Trophoblast cell (in vitro differentiated cells and primary cell): Measurements from ENCODE around the gene ODAD2.
"Not testable (repeated sequence)": the region's sequence is repeated elsewhere in the genome, so short reads cannot be mapped to it uniquely, and the experiment has no call there.

ENCODE experiments used
- DNase-seq, 2 donors: peaks; one replicate each; pipeline ENCODE4 v3.0.0-alpha.2; 2016
- H2AFZ ChIP-seq: 2 replicates; pipeline ENCODE4 v1.6.1; 2013; ENCODE audit warnings: low read length, moderate library complexity, mild to moderate bottlenecking; ENCODE audit not compliant: insufficient read depth, poor library complexity
- H2AK5ac ChIP-seq: 2 replicates; pipeline ENCODE4 v1.6.1; 2013; ENCODE audit warnings: mild to moderate bottlenecking, low read length
- H2BK120ac ChIP-seq: 2 replicates; pipeline ENCODE4 v1.6.1; 2013; ENCODE audit warnings: low read length, mild to moderate bottlenecking, moderate library complexity; ENCODE audit not compliant: insufficient read depth, poor library complexity
- H2BK12ac ChIP-seq: 2 replicates; pipeline ENCODE4 v1.6.1; 2013; ENCODE audit warnings: mild to moderate bottlenecking, low read length, moderate library complexity
- H2BK5ac ChIP-seq: 2 replicates; pipeline ENCODE4 v1.6.1; 2013; ENCODE audit warnings: low read length, low read depth, moderate library complexity, mild to moderate bottlenecking; ENCODE audit not compliant: poor library complexity
- H3K14ac ChIP-seq: 2 replicates; pipeline ENCODE4 v1.6.1; 2013; ENCODE audit warnings: mild to moderate bottlenecking, low read length
- H3K18ac ChIP-seq: 2 replicates; pipeline ENCODE4 v1.6.1; 2013; ENCODE audit warnings: mild to moderate bottlenecking, low read length
- H3K23ac ChIP-seq: 2 replicates; pipeline ENCODE4 v1.6.1; 2013; ENCODE audit warnings: low read length
- H3K27ac ChIP-seq: 2 replicates; pipeline ENCODE4 v1.5.1; 2013; ENCODE audit warnings: low read depth, mild to moderate bottlenecking, inconsistent platforms, low read length, moderate library complexity
- H3K27me3 ChIP-seq: 2 replicates; pipeline ENCODE4 v1.6.1; 2013; ENCODE audit warnings: inconsistent platforms, mild to moderate bottlenecking, low read length, moderate library complexity; ENCODE audit not compliant: insufficient read depth
- H3K36me3 ChIP-seq, 2 experiments: 1 replicate in 1 of 2; 2 replicates in 1 of 2; pipeline ENCODE4 v1.6.1; 2013; ENCODE audit warnings: low read length in 2 of 2, mild to moderate bottlenecking in 2 of 2, moderate library complexity in 1 of 2; ENCODE audit not compliant: insufficient read depth in 2 of 2, control insufficient read depth in 1 of 2
- H3K4ac ChIP-seq: 2 replicates; pipeline ENCODE4 v1.6.1; 2013; ENCODE audit warnings: low read depth, mild to moderate bottlenecking, low read length, moderate library complexity
- H3K4me1 ChIP-seq, 2 experiments: 1 replicate in 1 of 2; 2 replicates in 1 of 2; pipeline ENCODE4 v1.6.1; 2013; ENCODE audit warnings: low read length in 2 of 2, mild to moderate bottlenecking in 2 of 2, moderate library complexity in 1 of 2; ENCODE audit not compliant: insufficient read depth in 2 of 2, control insufficient read depth in 1 of 2
- H3K4me2 ChIP-seq: 2 replicates; pipeline ENCODE4 v1.6.1; 2013; ENCODE audit warnings: inconsistent platforms, mild to moderate bottlenecking, low read length, moderate library complexity
- H3K4me3 ChIP-seq: 2 replicates; pipeline ENCODE4 v1.5.1; 2013; ENCODE audit warnings: mild to moderate bottlenecking, low read depth, low read length, inconsistent platforms
- H3K79me1 ChIP-seq: one replicate; pipeline ENCODE4 v1.6.1; 2013; ENCODE audit warnings: low read length
- H3K79me2 ChIP-seq: 2 replicates; pipeline ENCODE4 v1.6.1; 2013; ENCODE audit warnings: low read length, mild to moderate bottlenecking; ENCODE audit not compliant: control insufficient read depth, insufficient read depth, poor library complexity
- H3K9ac ChIP-seq: 2 replicates; pipeline ENCODE4 v1.6.1; 2013; ENCODE audit warnings: mild to moderate bottlenecking, low read length
- H3K9me3 ChIP-seq: 2 replicates; pipeline ENCODE4 v1.6.1; 2013; ENCODE audit warnings: low read depth, mild to moderate bottlenecking, control low read depth, inconsistent platforms, low read length; ENCODE audit not compliant: insufficient read depth
- H4K12ac ChIP-seq: 2 replicates; pipeline ENCODE4 v1.6.1; 2013; ENCODE audit warnings: low read depth, mild to moderate bottlenecking, low read length, moderate library complexity
- H4K8ac ChIP-seq: 2 replicates; pipeline ENCODE4 v1.6.1; 2013; ENCODE audit warnings: low read depth, mild to moderate bottlenecking, low read length, moderate library complexity
- H4K91ac ChIP-seq: one replicate; pipeline ENCODE4 v1.6.1; 2013; ENCODE audit warnings: low read depth, mild to moderate bottlenecking, low read length, moderate library complexity
- WGBS: extraction: QIAGEN DNeasy Blood & Tissue Kit; methylation state at CpG from one replicate; pipeline ENCODE4 v1.1.7; 2013; ENCODE audit warnings: missing lambda C conversion rate; ENCODE audit not compliant: insufficient read length, insufficient coverage; ENCODE audit errors: extremely low coverage; 5-methylcytosine and 5-hydroxymethylcytosine counted together

Gene ODAD2

DNA sequence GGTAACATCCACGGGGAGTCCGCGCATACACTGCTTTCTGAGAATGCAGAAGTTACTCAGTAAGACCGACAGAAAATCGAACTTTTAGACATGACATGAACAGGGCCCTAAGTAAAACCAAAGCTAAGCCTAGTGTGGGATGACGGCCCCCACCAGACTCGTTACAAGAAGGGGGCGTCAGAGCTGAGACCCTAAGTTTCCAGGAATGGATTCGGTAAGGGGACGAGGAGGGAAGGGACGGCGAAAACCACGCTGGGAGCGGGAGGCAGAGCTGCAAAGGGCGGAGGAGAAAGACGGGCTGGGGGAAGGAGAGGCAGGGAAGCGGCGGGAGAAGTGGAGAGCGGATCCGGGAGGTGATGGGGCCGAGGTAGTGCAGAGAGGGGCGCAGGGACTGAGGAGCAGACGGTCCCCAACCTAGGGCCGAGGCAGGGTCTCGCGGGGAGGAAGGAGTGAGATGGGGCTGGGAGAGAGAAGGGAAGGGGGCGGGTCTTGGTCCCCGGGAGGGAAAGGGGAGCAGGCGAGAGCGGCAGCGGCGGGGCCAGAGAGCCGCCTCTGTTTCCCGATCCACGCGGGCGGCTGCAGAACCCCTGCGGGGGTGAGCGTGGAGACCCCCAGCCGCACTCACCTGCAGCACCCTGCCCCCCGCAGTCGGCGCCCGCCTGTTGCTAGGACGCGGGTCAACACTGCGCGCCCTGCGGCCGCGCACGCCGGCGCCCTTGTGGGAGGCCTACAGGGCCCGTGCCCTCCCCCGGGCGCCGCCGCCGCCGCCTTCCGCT lies 513 bp downstream of the ODAD2 start:
- Histone ChIP-seq H2BK12ac (no peak overlapping the region), H3K4ac (no peak overlapping the region), H2BK120ac (no peak overlapping the region), H3K79me1 (no peaks in the 10 kb centered on the region), H3K9me3 (no peaks in the 10 kb centered on the region), H3K4me3 (peak overlapping the region; percentile 78), H2BK5ac (no peak overlapping the region), H3K36me3 (no peaks in the 10 kb centered on the region), H4K12ac (no peak overlapping the region), H3K18ac (no peak overlapping the region), H3K4me1 (peaks cover 2 to 3% of the 10 kb centered on the region in 2 experiments), H3K4me2 (peak overlapping the region; percentile 96), H3K14ac (no peak overlapping the region), H4K8ac (no peak overlapping the region), H3K79me2 (no peaks in the 10 kb centered on the region), H2AFZ (no peak overlapping the region), H4K91ac (no peak overlapping the region), H3K9ac (no peak overlapping the region), H3K23ac (no peak overlapping the region), H3K27ac (no peak overlapping the region), H2AK5ac (no peak overlapping the region), H3K27me3 (peaks cover 16% of the 10 kb centered on the region)
- WGBS = no CpG with 5 or more reads among the region's 62 CpGs
- peak in 1 of 2 donors; percentile 22 for DNase-seq

DNA sequence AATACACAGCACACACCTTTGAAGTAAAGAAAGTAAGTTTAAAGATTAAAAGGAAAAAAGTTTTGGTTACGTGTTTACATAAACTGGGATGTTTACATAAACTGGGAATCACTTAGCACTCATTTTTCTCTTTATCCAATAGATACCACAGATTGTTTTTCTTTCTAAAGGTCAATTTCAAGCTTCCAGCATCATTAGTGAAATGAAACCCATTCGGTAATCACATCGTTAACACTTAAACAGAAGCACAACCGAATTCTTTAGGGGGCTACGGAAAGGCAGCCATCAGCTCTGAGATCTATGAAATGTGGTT lies 1.1 kb downstream of the ODAD2 start:
- H3K27ac ChIP-seq = no peak overlapping the region
- no peak overlapping the region for H4K12ac ChIP-seq
- H3K4me2 ChIP-seq = peak overlapping the region; percentile 96
- H3K23ac ChIP-seq = no peak overlapping the region
- H3K27me3 ChIP-seq = peaks cover 16% of the 10 kb centered on the region
- H4K8ac ChIP-seq = no peak overlapping the region
- no peaks in the 10 kb centered on the region for H3K79me2 ChIP-seq
- H2AFZ ChIP-seq = no peak overlapping the region
- no peak overlapping the region for H3K9ac ChIP-seq
- no peak overlapping the region for H2BK5ac ChIP-seq
- no peak overlapping the region for H4K91ac ChIP-seq
- H3K4me1 ChIP-seq = peaks cover 2 to 3% of the 10 kb centered on the region in 2 experiments
- no peak overlapping the region for H3K14ac ChIP-seq
- H2BK12ac ChIP-seq = no peak overlapping the region
- H2AK5ac ChIP-seq = no peak overlapping the region
- H3K9me3 ChIP-seq = no peaks in the 10 kb centered on the region
- no peaks in the 10 kb centered on the region for H3K36me3 ChIP-seq
- no peak overlapping the region for H3K4ac ChIP-seq
- DNase-seq = no peak
- H3K4me3 ChIP-seq = no peak overlapping the region
- no peaks in the 10 kb centered on the region for H3K79me1 ChIP-seq
- no peak overlapping the region for H2BK120ac ChIP-seq
- H3K18ac ChIP-seq = no peak overlapping the region
- WGBS = no CpG with 5 or more reads among the region's 5 CpGs

DNA sequence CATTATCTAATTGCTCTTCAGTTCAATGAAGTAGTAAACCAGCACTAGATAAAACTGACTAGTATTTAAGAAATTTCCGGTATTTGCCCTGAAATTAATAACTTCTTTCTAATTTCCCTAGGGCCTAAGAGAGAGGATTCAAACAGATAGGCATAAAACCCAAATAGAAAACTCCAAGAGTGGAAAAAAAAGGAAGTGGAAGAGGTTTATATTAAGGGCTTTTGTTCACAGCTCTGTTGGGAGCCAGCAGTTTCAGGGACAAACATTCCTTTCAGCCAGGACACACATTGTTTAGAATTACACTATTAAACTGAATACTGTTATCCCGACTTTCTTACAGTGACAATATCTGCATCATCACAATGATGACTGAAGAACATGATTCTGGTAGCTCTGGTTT lies 3.6 kb downstream of the ODAD2 start:
- Histone ChIP-seq H3K4me3 (no peak overlapping the region), H2BK120ac (no peak overlapping the region), H3K36me3 (no peaks in the 10 kb centered on the region), H4K8ac (no peak overlapping the region), H3K9ac (no peak overlapping the region), H3K4me1 (peaks cover 2 to 3% of the 10 kb centered on the region in 2 experiments), H3K27me3 (peaks cover 14% of the 10 kb centered on the region), H2BK12ac (no peak overlapping the region), H2AFZ (no peak overlapping the region), H2AK5ac (no peak overlapping the region), H3K79me2 (no peaks in the 10 kb centered on the region), H3K18ac (no peak overlapping the region), H3K23ac (no peak overlapping the region), H2BK5ac (no peak overlapping the region), H3K79me1 (no peaks in the 10 kb centered on the region), H3K9me3 (no peaks in the 10 kb centered on the region), H3K4me2 (no peak overlapping the region), H3K14ac (no peak overlapping the region), H4K91ac (no peak overlapping the region), H4K12ac (no peak overlapping the region), H3K4ac (no peak overlapping the region), H3K27ac (no peak overlapping the region)
- peak in 1 of 2 donors; percentile 23 for DNase-seq
- WGBS = no CpG with 5 or more reads among the region's 2 CpGs

DNA sequence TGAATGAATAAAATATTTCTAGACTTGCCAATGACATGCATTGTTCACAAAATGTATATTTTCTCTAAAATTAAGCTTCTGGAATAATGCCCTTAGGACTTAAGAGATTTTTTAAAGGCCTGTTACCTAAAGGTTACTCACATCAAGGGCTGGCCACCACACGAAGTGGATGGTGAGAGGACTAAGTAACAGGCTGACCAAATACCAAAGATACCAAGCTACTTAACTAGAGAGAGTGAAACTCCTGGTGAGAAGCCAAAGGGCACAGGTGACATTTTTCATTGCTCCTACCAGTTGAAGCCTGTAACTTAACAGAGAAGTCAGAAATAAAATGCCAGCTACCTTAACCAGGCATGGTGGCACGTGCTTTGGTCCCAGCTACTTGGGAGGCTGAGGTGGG lies 9.5 kb downstream of the ODAD2 start:
- peak; percentile 34 to 49 for DNase-seq
- H3K23ac ChIP-seq, H2BK12ac ChIP-seq, H3K27me3 ChIP-seq, H3K4me1 ChIP-seq, H3K14ac ChIP-seq, H2BK5ac ChIP-seq, H3K4me3 ChIP-seq, H2AFZ ChIP-seq, H3K9me3 ChIP-seq, H3K4me2 ChIP-seq, H2AK5ac ChIP-seq, H3K79me2 ChIP-seq, H3K36me3 ChIP-seq, H3K9ac ChIP-seq, H3K79me1 ChIP-seq, H2BK120ac ChIP-seq, H3K18ac ChIP-seq, H4K91ac ChIP-seq, H4K8ac ChIP-seq, H3K27ac ChIP-seq, H3K4ac ChIP-seq, H4K12ac ChIP-seq: not testable (repeated sequence)
- no CpG with 5 or more reads among the region's 2 CpGs for WGBS
